RKO (cell line): ENCODE measurements around the gene BRD1.

Source experiments
- DNase-seq: peaks from one replicate; pipeline ENCODE4 v3.0.0-alpha.2; 2016; ENCODE audit warnings: low spot score

The BRD1 gene

DNA sequence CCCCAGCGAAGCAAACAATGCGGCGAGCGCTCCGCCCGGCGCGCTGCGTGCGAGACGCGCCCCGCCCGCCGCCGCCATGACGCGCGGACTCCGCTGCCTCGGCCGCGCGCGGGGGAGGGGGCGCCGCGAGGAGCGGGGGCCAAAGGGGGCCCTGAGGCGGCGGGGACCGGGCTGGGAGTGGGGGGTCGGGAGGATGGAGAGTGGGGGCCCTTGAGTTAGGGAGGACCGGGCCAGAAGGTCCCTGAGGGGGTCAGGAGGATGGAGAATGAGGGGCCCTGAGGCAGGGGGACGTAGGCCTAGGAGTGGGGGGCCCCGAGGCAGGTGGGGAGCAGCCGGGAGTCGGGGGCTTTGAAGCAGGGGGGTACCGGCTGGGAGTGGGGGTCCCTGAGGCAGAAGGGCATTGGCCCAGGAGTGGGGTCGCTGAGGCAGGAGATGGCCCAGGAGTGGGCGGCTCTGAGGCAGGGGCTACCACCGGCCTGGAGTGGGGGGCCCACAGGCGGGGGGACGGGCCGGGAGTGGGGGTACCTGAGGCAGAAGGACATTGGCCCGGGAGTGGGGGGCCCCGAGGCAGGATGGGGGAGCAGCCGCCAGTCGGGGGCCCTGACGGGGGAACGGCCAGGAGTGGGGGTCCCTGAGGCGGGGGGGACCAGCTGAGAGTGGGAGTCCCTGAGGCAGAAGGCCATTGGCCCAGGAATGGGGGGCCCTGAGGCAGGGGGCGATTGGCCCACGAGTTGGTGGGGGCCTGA lies at the start of gene BRD1:
Gene BRD1, minus strand, starts transcription at position 21 of the 746 bp plus-strand sequence. CDS start 3,556 bp downstream, outside the sequence.
- DNase-seq, result no peak

DNA sequence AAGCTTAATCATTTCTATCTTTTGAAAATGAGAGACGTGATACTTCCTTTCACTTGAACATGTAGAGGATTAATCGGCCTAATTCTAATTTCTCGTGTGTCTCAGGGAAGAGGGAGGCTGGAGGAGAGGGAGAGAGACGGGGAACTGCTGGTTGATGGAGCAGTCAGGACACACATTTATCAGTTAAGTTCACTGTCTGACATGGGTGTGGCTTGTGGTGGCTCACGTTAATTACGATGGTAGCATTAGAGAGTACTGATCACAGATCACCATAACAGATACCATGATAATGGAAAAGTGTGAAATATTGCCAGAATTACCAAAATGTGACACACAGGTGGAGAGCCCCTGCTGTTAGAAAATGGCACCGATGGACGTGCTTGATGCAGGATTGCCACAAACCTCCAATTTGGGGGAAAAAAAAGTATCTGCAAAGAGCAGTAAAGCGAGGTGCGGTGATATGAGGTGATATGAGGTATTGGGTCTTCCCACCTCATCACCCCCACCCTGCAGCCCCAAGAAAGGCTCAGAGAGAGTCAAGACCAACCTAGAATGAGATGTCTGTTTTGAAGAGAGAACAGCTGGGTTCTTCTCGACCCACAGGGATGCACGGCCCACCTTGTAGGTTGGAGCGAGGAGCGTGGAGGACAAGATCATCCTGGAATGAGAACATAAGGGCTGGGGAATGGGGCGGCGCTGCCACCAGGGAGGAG lies 45.7 kb upstream of the BRD1 start:
- DNase-seq, result no peak

GRCh38 chr22:49872347-49872746 lies 44.7 kb upstream of the BRD1 start:
- DNase-seq, result no peak

DNA sequence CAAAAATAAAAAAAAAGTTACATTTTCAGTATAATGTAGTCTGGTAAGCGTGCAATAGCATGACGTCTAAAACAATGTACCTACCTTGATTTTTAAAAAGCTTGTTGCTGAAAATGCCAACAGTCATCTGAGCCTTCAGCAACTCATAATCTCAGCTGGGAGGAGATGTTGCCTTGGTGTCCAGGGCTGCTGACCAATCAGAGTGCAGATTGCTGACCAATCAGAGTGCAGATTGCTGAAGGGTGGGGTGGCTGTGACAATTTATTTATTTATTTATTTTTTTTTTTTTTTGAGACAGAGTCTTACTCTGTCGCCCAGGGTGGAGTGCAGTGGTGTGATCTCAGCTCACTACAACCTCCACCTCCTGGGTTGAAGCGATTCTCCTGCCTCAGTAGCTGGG lies 43.8 kb upstream of the BRD1 start:
- DNase-seq, result peak; percentile 26

DNA sequence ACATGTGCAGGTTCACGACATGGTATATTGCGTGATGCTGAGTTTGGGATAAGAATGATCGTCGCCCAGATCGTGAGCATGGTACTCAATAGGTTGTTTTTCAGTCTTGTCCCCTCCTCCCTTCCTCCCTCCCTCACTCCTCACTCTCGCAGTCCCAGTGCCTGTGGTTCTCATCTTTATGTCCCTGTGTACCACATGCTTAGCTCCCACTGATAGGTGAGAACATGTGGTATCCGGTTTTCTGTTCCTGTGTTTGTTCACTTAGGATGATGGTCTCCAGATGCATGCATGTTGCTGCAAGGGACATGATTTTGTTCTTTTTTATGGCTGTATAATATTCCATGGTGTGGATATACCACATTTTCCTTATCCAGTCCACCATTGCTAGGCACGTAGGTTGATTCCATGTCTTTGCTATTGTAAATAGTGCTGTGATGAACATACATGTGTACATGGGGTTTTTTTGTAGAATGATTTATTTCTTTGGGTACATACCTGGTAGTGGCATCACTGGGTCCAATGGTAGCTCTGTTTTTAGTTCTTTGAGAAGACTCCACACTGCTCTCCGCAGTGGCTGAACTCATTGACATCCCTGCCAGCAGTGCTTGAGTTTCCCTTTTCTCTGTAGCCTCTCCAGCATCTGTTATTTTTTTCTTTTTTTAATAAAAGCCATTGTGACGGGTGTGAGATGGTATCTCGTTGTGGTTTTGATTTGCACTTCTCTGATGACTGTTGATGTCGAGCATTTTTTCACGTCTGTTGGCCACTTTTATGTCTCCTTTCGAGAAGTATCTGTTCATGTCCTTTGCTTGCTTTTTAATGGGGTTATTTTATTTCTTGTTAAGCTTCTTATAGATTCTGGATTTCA lies 42.4 kb upstream of the BRD1 start:
- DNase-seq, result no peak

GRCh38 chr22:49869086-49869830 lies 41.6 kb upstream of the BRD1 start:
- DNase-seq, result no peak

DNA sequence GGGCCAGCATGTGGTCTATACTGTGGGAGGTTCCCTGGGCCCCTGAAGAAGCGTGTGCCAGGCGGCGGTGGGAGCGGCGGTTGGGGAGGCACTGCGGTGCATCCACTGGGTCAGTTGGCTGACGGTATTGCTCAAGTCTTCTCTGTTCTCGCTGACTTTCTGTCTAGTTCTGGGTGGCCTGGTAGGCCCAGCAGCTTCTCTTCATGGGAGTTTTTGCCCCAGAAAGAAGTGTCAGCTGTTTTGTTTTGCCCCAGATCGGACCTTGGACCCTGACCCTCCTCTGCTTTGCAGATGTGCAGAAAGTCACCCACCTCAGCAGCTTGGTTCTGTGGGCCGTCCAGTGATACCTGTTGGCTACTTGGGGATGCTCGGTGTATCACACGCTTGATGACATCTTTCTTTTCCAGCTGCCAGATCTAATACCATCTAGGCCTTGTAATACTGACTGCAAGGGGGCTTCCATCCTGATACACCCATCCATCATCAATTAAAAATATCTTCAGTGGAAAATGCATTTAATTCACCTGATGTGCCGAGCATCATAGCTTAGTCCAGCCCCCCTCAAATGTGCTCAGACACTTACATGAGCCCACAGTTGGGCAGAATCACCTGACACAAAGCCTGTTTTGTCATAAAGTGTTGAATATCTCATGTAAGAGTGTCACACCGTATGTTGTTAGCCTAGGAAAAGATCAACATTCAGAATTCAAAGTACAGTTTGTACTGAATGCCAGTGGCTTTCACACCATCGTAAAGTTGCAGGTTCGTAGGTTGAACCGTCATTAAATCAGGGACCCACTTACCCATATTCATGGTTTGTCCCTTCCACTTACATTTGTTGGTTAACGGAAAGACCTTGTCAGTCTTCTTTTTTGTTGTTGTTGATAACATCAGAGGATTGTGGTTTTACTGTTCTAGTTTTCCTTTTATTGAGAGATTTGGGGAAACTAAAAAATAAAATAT lies 39.9 kb upstream of the BRD1 start:
- DNase-seq, result no peak

GRCh38 chr22:49866646-49867045 lies 39.0 kb upstream of the BRD1 start:
- no peak for DNase-seq

- DNase-seq, result no peak
Observed at GRCh38 chr22:49866134-49866533, 38.5 kb upstream of the BRD1 start.

DNA sequence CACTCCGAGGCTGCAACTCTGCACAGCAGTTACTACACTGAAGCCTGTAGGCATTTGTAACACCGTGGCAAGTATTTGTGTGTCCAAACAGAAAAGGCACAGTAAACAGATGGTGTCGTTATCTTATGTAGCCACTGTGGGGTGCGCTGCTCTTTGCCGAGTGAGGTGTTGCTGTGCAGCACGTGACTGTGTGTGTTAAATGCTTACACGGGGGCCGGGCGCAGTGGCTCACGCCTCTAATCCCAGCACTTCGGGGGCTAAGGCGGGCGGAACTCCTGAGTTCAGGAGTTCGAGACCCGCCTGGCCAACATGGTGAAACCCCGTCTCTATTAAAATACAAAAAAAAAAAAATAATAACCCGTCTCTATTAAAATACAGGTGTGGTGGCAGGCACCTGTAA lies 37.5 kb upstream of the BRD1 start:
- DNase-seq, result no peak

GRCh38 chr22:49863931-49864330 lies 36.3 kb upstream of the BRD1 start:
- DNase-seq, result no peak

DNA sequence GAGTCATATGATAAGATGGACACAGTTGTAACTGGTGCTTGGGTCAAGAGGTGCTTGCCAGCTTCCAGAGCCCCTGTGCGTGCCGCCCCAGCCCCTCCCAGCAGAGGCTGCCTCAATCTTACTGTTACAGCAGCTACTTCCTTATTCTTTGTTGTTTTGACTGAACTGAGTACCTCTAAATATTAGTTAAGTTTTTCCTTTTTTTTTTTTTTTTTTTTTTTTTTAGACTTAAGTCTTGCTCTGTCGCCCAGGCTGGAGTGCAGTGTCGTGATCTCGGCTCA lies 34.8 kb upstream of the BRD1 start:
- no peak for DNase-seq

- no peak for DNase-seq
Observed at GRCh38 chr22:49861642-49862495, 34.2 kb upstream of the BRD1 start.

GRCh38 chr22:49858827-49859226 lies 31.2 kb upstream of the BRD1 start:
- no peak for DNase-seq

- no peak for DNase-seq
Observed at GRCh38 chr22:49856766-49857618, 29.3 kb upstream of the BRD1 start.

- DNase-seq, result no peak
Observed at GRCh38 chr22:49856343-49856742, 28.7 kb upstream of the BRD1 start.

DNA sequence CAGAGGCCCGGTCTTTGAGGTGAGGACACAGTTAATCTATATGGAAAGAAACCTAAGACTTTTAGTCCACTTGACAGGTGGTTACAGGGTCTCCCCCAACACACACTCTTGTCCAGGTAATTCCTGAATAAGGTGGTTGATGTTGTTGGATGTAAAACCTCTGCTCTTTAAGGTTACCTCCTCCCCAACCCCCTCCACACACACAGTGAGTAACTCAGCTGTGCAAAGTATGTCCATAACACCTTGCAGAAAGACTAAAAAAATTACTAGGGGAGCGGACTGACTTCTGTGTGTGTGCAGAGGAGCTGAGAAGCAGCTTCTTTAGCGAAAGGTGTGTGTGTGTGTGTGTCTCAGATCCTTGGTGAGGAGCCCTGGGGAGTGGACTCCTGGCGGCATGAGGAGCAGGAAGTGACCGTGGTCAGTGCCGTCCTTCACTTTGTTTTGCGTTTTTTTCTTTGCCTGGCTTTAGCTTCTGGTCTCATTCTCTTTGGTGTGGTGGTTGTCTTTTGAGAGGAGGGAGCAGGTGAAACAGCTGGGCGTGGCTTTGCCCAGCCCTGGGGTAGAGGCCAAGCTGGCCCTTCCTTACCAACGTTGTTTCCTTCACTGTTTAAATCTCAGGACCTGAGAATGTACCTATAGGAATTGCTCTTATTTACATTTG lies 27.7 kb upstream of the BRD1 start:
- peak; percentile 14 for DNase-seq

DNA sequence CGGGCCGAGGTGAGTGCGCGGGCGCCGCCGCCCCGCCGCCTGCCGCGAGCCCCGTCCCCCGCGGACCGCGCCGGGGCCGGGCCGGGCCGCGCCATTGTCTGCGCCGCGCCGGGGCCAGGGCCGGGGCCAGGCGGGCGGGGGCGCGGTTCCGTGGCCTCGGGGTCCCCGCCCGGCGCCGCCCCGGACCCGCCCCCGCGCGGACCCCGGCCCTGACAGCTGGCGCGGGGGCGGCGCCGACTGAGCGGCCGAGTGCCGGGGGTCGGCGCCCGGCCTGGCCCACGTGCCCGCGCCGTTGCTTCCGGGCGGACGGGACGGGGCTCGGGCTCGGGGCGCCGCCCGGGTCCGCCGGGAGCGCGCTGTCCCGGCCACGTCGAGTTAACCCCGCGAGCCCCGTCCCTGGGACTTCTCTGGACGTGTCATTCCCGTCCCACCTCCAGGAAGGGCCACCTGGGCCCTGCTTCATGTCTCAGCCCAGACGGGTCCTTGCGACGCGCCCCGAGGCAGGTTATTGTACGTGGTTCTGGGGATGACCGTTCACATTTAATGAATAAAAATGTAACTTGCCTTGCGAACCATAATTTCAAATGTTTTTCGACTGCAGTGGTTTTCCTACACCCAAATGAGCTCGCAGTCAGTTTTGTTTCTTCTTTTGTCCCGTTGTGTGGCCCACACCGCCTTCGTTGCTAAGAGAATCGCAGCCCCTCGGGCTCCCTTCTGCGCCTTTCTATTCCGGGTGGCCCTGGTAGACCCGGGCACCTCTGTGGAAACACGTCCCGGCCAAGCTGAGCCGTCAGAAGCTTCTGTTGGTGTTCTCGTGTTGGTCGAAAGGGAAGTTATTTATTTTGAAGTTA lies 26.5 kb upstream of the BRD1 start:
- DNase-seq, result peak; percentile 37
